NT2/D1 (cell line): Measurements from ENCODE around the gene USP6.

Experiments
- SUZ12 ChIP-seq: IDR thresholded peaks from 2 replicates; pipeline ENCODE4 v1.6.1; 2011; ENCODE audit not compliant: insufficient read length, insufficient read depth; ENCODE audit errors: extremely low read depth
- YY1 ChIP-seq: IDR thresholded peaks from 2 replicates; pipeline ENCODE4 v1.6.1; 2011; ENCODE audit not compliant: insufficient read length, insufficient read depth
- ZNF274 ChIP-seq: IDR thresholded peaks from 2 replicates; pipeline ENCODE4 v1.6.1; 2011; ENCODE audit warnings: mild to moderate bottlenecking, low read depth, low read length

GRCh38 chr17:5120036-5120435 is 4.2 kb downstream of the USP6 start:
- TF ChIP-seq SUZ12 (no peak), YY1 (no peak), ZNF274 (no peak)
